SH-SY5Y (cell line): Measurements from ENCODE around the gene TSTD1.

Experiments
- GATA2 ChIP-seq: IDR thresholded peaks from 2 replicates; pipeline ENCODE4 v1.6.1; 2011; ENCODE audit warnings: mild to moderate bottlenecking, low read depth, low read length
- GATA3 ChIP-seq: IDR thresholded peaks from 2 replicates; pipeline ENCODE4 v1.6.1; 2011; ENCODE audit warnings: low read depth, mild to moderate bottlenecking, low read length, moderate library complexity

GRCh38 chr1:161047436-161048420 is 9.0 kb upstream of the TSTD1 start:
- no peak for TF ChIP-seq GATA3
- TF ChIP-seq GATA2: no peak
